ENCODE measurements around the gene LCOR. TPM values are rescaled to one million over a fixed set of nuclear protein-coding genes. Genes with fewer than 3 reads are reported as not detected.

The LCOR gene
- polyA plus RNA-seq, 2 donors, result 2.9 to 5.9 TPM

DNA sequence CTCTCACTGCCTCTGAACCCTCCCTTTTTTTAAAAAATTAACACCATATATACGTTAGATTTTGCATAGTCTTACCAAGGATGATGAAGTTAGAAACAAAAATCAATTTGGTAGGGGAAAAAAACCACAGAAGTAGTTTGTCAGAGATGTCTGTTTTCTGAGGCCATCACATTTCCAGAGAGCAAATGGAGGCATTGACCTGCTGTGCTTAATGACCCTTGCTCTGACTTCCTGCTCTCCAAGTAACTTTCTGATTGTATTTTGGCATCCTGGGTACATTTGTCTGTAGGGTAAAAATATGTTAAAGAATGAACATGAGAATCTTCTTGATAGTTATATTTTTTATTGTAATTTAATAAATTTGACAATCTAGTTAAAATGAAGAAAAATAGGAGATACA, 140.2 kb downstream of the LCOR start:
- no peaks in the 10 kb centered on the region for H3K4me1 ChIP-seq (ENCODE audit: control insufficient read depth in 2 of 2, insufficient read depth in 2 of 2, low read length in 1 of 2)
- no peaks in the 10 kb centered on the region for H3K36me3 ChIP-seq (ENCODE audit: control insufficient read depth in 2 of 2, insufficient read depth in 2 of 2, low read length in 1 of 2)
- no peaks in the 10 kb centered on the region for H3K9me3 ChIP-seq (ENCODE audit: control insufficient read depth in 2 of 2, insufficient read depth in 1 of 2, low read depth in 1 of 2, low read length in 1 of 2)
- H3K4me3 ChIP-seq (ENCODE audit: low read depth in 1 of 2, low read length in 2 of 2), result no peak overlapping the region
- H3K27ac ChIP-seq (ENCODE audit: low read depth in 2 of 2, low read length in 1 of 2), result no peak overlapping the region
- H3K27me3 ChIP-seq (ENCODE audit: control insufficient read depth in 1 of 2, insufficient read depth in 2 of 2, low read length in 2 of 2), result no peaks in the 10 kb centered on the region
- 66 to 91% methylated on average over 1 of the region's 1 CpG for WGBS, 2 donors

- H3K27ac ChIP-seq (ENCODE audit: low read depth in 2 of 2, low read length in 1 of 2), result no peak overlapping the region
- H3K4me1 ChIP-seq (ENCODE audit: control insufficient read depth in 2 of 2, insufficient read depth in 2 of 2, low read length in 1 of 2), result no peaks in the 10 kb centered on the region
- H3K4me3 ChIP-seq (ENCODE audit: low read depth in 1 of 2, low read length in 2 of 2), result no peak overlapping the region
- no peaks in the 10 kb centered on the region for H3K36me3 ChIP-seq (ENCODE audit: control insufficient read depth in 2 of 2, insufficient read depth in 2 of 2, low read length in 1 of 2)
- WGBS, 2 donors, result 73 to 79% methylated on average over 5 of the region's 5 CpGs
- no peaks in the 10 kb centered on the region for H3K9me3 ChIP-seq (ENCODE audit: control insufficient read depth in 2 of 2, insufficient read depth in 1 of 2, low read depth in 1 of 2, low read length in 1 of 2)
- H3K27me3 ChIP-seq (ENCODE audit: control insufficient read depth in 1 of 2, insufficient read depth in 2 of 2, low read length in 2 of 2), result no peaks in the 10 kb centered on the region
These were observed 142.0 kb downstream of the LCOR start for GRCh38 chr10:96973809-96974747.

GRCh38 chr10:96975136-96975535, 143.0 kb downstream of the LCOR start:
- H3K4me1 ChIP-seq (ENCODE audit: control insufficient read depth in 2 of 2, insufficient read depth in 2 of 2, low read length in 1 of 2), result no peaks in the 10 kb centered on the region
- no peaks in the 10 kb centered on the region for H3K36me3 ChIP-seq (ENCODE audit: control insufficient read depth in 2 of 2, insufficient read depth in 2 of 2, low read length in 1 of 2)
- H3K27me3 ChIP-seq (ENCODE audit: control insufficient read depth in 1 of 2, insufficient read depth in 2 of 2, low read length in 2 of 2), result no peaks in the 10 kb centered on the region
- no peak overlapping the region for H3K27ac ChIP-seq (ENCODE audit: low read depth in 2 of 2, low read length in 1 of 2)
- no peak overlapping the region for H3K4me3 ChIP-seq (ENCODE audit: low read depth in 1 of 2, low read length in 2 of 2)
- 85 to 96% methylated on average over 2 of the region's 2 CpGs for WGBS, 2 donors
- H3K9me3 ChIP-seq (ENCODE audit: control insufficient read depth in 2 of 2, insufficient read depth in 1 of 2, low read depth in 1 of 2, low read length in 1 of 2), result no peaks in the 10 kb centered on the region

GRCh38 chr10:96978621-96979154, 146.6 kb downstream of the LCOR start:
- H3K36me3 ChIP-seq (ENCODE audit: control insufficient read depth in 2 of 2, insufficient read depth in 2 of 2, low read length in 1 of 2), result peaks cover 4 to 13% of the 10 kb centered on the region in 2 donors
- no peaks in the 10 kb centered on the region for H3K9me3 ChIP-seq (ENCODE audit: control insufficient read depth in 2 of 2, insufficient read depth in 1 of 2, low read depth in 1 of 2, low read length in 1 of 2)
- no peak overlapping the region for H3K4me3 ChIP-seq (ENCODE audit: low read depth in 1 of 2, low read length in 2 of 2)
- no peaks in the 10 kb centered on the region for H3K4me1 ChIP-seq (ENCODE audit: control insufficient read depth in 2 of 2, insufficient read depth in 2 of 2, low read length in 1 of 2)
- 78 to 80% methylated on average over 3 of the region's 3 CpGs for WGBS, 2 donors
- no peaks in the 10 kb centered on the region for H3K27me3 ChIP-seq (ENCODE audit: control insufficient read depth in 1 of 2, insufficient read depth in 2 of 2, low read length in 2 of 2)
- H3K27ac ChIP-seq (ENCODE audit: low read depth in 2 of 2, low read length in 1 of 2), result no peak overlapping the region

DNA sequence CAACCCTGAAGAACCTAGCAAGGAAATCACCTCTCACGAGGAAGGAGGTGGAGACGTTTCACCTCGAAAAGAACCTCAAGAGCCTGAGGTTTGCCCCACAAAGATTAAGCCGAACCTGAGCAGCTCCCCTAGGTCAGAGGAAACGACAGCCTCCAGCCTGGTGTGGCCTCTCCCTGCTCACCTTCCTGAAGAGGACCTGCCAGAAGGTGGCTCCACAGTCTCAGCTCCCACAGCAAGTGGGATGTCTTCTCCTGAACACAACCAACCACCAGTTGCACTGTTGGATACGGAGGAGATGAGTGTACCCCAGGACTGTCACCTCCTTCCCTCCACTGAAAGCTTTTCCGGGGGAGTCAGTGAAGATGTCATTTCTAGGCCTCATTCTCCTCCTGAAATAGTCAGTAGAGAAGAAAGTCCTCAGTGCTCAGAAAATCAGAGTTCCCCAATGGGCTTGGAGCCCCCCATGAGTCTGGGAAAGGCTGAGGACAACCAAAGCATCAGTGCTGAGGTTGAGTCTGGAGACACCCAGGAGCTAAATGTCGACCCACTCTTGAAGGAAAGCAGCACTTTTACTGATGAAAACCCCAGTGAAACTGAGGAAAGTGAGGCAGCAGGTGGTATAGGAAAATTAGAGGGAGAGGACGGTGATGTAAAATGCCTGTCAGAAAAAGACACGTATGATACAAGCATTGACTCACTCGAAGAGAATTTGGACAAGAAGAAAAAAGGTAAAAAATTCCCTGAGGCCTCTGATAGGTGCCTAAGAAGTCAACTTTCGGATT, 150.2 kb downstream of the LCOR start:
- Histone ChIP-seq H3K4me1 (ENCODE audit: control insufficient read depth in 2 of 2, insufficient read depth in 2 of 2, low read length in 1 of 2) (no peaks in the 10 kb centered on the region), H3K9me3 (ENCODE audit: control insufficient read depth in 2 of 2, insufficient read depth in 1 of 2, low read depth in 1 of 2, low read length in 1 of 2) (no peaks in the 10 kb centered on the region), H3K36me3 (ENCODE audit: control insufficient read depth in 2 of 2, insufficient read depth in 2 of 2, low read length in 1 of 2) (peaks cover 4 to 13% of the 10 kb centered on the region in 2 donors), H3K27me3 (ENCODE audit: control insufficient read depth in 1 of 2, insufficient read depth in 2 of 2, low read length in 2 of 2) (no peaks in the 10 kb centered on the region), H3K27ac (ENCODE audit: low read depth in 2 of 2, low read length in 1 of 2) (no peak overlapping the region), H3K4me3 (ENCODE audit: low read depth in 1 of 2, low read length in 2 of 2) (no peak overlapping the region)
- WGBS, 2 donors, result 94 to 95% methylated on average over 12 of the region's 12 CpGs

DNA sequence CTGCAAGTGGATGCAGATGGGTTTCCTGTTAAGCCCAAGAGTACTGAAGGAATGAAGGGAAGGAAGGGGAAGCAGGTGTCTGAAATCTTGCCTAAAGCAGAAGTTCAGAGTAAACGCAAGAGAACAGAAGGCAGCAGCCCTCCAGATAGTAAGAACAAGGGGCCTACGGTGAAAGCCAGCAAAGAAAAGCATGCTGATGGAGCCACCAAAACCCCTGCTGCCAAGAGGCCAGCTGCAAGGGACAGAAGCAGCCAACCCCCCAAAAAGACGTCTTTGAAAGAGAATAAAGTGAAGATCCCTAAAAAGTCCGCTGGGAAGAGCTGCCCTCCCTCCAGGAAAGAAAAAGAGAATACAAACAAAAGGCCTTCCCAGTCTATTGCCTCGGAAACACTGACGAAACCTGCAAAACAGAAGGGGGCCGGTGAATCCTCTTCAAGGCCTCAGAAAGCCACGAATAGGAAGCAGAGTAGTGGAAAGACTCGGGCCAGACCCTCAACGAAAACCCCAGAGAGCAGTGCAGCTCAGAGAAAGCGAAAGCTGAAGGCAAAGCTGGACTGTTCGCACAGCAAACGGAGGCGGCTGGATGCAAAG, 152.5 kb downstream of the LCOR start:
- WGBS, 2 donors, result 79 to 80% methylated on average over 14 of the region's 14 CpGs
- Histone ChIP-seq H3K4me1 (ENCODE audit: control insufficient read depth in 2 of 2, insufficient read depth in 2 of 2, low read length in 1 of 2) (no peaks in the 10 kb centered on the region), H3K36me3 (ENCODE audit: control insufficient read depth in 2 of 2, insufficient read depth in 2 of 2, low read length in 1 of 2) (peaks cover 4 to 13% of the 10 kb centered on the region in 2 donors), H3K4me3 (ENCODE audit: low read depth in 1 of 2, low read length in 2 of 2) (no peak overlapping the region), H3K27ac (ENCODE audit: low read depth in 2 of 2, low read length in 1 of 2) (no peak overlapping the region), H3K9me3 (ENCODE audit: control insufficient read depth in 2 of 2, insufficient read depth in 1 of 2, low read depth in 1 of 2, low read length in 1 of 2) (no peaks in the 10 kb centered on the region), H3K27me3 (ENCODE audit: control insufficient read depth in 1 of 2, insufficient read depth in 2 of 2, low read length in 2 of 2) (no peaks in the 10 kb centered on the region)

DNA sequence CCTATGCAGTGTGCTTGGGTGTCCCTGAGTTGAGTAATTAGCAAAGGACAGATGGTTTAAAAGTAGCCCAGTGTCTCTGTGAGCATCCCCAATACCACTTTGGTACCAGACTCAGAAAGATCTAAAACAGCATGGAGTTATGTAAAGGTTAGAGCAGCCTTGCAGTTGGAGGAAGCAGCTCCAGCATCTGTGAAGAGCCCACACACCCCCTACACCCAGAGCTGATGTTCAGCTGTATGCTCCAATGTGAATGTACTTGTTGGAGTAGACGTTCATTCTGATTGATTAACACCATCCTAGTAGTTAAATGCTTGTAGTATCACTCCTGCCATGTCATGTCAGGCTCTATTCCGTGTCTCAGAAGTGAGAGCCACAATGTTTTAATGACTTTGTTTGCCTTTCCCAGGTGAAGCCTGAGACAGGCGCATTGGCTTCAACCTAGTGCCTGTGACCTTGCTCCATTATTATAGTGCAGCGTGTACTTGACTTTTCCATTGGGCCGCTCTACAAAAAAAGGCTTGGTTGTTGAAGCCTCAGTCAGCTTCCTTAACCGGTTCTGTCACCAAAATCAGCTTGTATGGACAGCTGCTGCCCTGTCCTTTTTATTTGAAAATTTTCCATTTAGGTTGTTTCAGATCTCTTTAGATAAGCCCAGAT, 154.2 kb downstream of the LCOR start:
- H3K27ac ChIP-seq (ENCODE audit: low read depth in 2 of 2, low read length in 1 of 2), result peak overlapping the region in 1 of 2 donors; percentile 3
- 70 to 85% methylated on average over 6 of the region's 6 CpGs for WGBS, 2 donors
- no peaks in the 10 kb centered on the region for H3K4me1 ChIP-seq (ENCODE audit: control insufficient read depth in 2 of 2, insufficient read depth in 2 of 2, low read length in 1 of 2)
- no peaks in the 10 kb centered on the region for H3K9me3 ChIP-seq (ENCODE audit: control insufficient read depth in 2 of 2, insufficient read depth in 1 of 2, low read depth in 1 of 2, low read length in 1 of 2)
- H3K27me3 ChIP-seq (ENCODE audit: control insufficient read depth in 1 of 2, insufficient read depth in 2 of 2, low read length in 2 of 2), result no peaks in the 10 kb centered on the region
- no peak overlapping the region for H3K4me3 ChIP-seq (ENCODE audit: low read depth in 1 of 2, low read length in 2 of 2)
- H3K36me3 ChIP-seq (ENCODE audit: control insufficient read depth in 2 of 2, insufficient read depth in 2 of 2, low read length in 1 of 2), result peaks cover 3 to 10% of the 10 kb centered on the region in 2 donors

GRCh38 chr10:96987141-96987841, 155.2 kb downstream of the LCOR start:
- WGBS, 2 donors, result 53 to 67% methylated on average over 2 of the region's 2 CpGs
- Histone ChIP-seq H3K27me3 (ENCODE audit: control insufficient read depth in 1 of 2, insufficient read depth in 2 of 2, low read length in 2 of 2) (no peaks in the 10 kb centered on the region), H3K36me3 (ENCODE audit: control insufficient read depth in 2 of 2, insufficient read depth in 2 of 2, low read length in 1 of 2) (peaks cover 0 to 2% of the 10 kb centered on the region in 2 donors), H3K9me3 (ENCODE audit: control insufficient read depth in 2 of 2, insufficient read depth in 1 of 2, low read depth in 1 of 2, low read length in 1 of 2) (no peaks in the 10 kb centered on the region), H3K4me3 (ENCODE audit: low read depth in 1 of 2, low read length in 2 of 2) (no peak overlapping the region), H3K27ac (ENCODE audit: low read depth in 2 of 2, low read length in 1 of 2) (no peak overlapping the region), H3K4me1 (ENCODE audit: control insufficient read depth in 2 of 2, insufficient read depth in 2 of 2, low read length in 1 of 2) (peaks cover 0 to 3% of the 10 kb centered on the region in 2 donors)

Measured in esophagus (tissue), 2 donors.